ENCODE results near the gene TPP2.

TPP2 gene

DNA sequence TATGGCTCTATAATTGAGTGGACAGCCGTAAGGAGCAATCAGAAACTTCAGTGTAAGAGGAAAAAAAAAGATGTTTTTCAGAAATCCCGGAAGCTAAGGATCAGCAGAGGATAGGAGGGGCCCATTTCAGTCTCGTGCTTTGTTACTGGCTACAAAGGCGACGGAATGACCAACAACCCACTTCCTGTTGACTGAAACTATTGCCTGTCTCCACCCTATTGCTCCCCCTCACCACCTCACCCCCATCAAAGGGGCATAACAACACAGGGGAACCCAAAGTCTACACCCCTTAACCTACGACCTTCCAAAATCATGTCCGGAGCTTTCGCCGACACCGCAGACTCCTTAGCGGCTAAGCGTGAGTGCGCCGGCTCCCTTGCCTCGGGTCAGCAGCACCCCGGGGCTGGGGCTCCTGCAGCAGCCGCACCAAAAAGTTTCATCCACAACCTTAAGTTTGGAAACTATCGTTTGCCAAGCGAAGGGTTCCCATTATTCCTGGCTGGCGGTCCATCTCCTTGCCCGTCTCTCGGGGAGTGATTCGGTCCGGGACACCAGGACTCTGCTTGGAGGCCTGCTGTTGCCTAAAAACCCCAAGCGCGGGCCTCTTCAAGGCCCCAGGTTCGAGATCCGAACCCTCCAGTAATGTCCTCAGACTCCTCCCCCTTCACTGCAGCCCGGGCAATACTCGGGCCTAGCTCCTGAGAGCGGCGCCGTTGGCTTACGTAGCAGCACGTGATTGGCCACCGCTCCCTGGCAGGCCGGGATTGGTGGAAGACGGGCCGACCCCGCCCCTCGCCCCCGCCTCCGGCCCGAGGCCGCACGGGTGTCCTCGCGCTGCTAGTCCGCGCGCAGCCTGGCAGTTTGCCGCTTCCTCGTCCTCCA, at the start of gene TPP2:
Gene TPP2 (plus strand): TSS at position 840 of the 882 bp plus-strand sequence. CDS start 53 bp downstream, outside the sequence.
- peak; percentile 97 to 98 for DNase-seq (ENCODE audit: low read depth in 2 of 2)

DNA sequence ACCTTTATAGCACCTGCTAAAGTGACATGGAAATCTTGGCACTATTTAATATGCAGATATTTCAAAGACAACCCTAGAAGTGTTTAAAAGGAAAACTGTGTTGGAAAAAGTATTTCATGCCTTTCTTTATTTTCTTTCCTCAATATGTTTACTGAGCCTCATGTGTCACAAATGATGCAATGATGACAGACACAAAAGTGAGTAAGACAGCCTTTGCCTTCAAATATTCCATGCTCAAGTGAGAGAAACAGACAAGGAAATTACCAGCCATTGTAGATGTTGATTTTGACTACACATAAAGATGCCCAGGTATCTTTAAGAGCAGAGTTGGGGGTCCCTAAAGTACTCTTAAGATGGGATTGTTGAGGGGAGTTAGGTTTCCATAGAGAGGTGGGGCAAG, 48.0 kb upstream of the TPP2 start:
- DNase-seq (ENCODE audit: low read depth in 2 of 2) = no peak

GRCh38 chr13:102550507-102550906, 46.3 kb upstream of the TPP2 start:
- no peak for DNase-seq (ENCODE audit: low read depth in 2 of 2)

- DNase-seq (ENCODE audit: low read depth in 2 of 2) = peak in 1 of 2 donors; percentile 1
Observed at GRCh38 chr13:102555914-102556553, 40.8 kb upstream of the TPP2 start.

- DNase-seq (ENCODE audit: low read depth in 2 of 2) = no peak
Observed at GRCh38 chr13:102556806-102557205, 40.0 kb upstream of the TPP2 start.

DNA sequence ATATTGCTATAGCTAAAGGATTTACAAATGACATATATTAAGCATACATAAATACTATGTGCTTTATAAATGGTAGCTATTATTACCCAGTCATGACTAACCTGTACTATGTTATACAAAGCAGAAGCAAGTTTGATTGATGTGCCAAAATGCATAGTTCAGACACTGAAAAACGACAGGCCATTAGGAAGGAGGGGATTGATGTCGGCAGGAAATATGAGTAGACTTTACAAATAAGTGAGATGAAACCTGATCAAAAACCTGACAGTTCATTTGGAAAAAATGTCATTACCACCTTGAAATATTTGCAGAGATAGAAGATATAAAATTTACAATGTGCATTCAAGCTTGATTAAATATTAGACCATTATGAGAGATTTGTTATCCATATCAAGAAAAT, 38.8 kb upstream of the TPP2 start:
- no peak for DNase-seq (ENCODE audit: low read depth in 2 of 2)

- DNase-seq (ENCODE audit: low read depth in 2 of 2) = no peak
Observed at GRCh38 chr13:102561933-102562332, 34.9 kb upstream of the TPP2 start.

DNA sequence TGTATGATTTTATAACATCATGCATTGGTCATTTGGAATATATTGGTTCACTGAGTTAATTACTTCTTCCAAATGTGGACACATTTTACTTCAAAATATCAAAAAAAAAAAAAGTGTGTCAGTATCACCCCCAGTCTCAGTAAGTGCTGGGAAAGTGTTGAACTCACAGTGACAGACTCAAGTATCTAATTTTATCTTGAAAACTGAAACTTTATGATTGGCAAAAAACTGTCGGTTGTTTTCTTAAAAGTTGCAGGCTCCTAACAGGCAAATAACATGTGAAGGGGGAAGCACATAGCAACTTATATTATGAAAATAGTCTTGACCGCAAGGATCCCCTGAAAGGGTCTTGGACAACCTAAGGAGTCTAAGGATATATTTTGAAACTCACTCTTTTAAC, 33.5 kb upstream of the TPP2 start:
- no peak for DNase-seq (ENCODE audit: low read depth in 2 of 2)

- DNase-seq (ENCODE audit: low read depth in 2 of 2) = no peak
Observed at GRCh38 chr13:102564564-102564963, 32.2 kb upstream of the TPP2 start.

GRCh38 chr13:102566513-102566912, 30.3 kb upstream of the TPP2 start:
- DNase-seq (ENCODE audit: low read depth in 2 of 2) = no peak

GRCh38 chr13:102567857-102568256, 28.9 kb upstream of the TPP2 start:
- DNase-seq (ENCODE audit: low read depth in 2 of 2) = no peak

- DNase-seq (ENCODE audit: low read depth in 2 of 2) = no peak
Observed at GRCh38 chr13:102569488-102569887, 27.3 kb upstream of the TPP2 start.

DNA sequence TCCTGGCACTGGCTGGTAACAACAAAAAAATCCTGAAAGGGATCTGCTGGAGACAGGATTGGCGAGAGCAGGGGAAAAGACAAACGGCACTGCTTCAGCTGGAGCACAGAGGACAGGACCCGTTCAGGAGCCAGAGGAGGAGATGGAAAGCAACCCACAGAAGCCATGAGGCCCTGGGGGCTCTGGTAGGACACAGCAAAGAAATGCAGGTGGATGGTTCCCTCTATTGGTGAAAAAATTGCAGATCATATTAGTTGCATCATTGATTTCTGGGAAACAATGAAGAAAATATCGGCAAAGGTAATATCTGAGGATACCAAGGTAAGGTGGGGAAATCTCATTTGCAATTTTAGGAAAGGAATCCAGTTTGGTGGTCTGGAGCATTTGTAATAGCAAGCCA, 25.7 kb upstream of the TPP2 start:
- no peak for DNase-seq (ENCODE audit: low read depth in 2 of 2)

DNA sequence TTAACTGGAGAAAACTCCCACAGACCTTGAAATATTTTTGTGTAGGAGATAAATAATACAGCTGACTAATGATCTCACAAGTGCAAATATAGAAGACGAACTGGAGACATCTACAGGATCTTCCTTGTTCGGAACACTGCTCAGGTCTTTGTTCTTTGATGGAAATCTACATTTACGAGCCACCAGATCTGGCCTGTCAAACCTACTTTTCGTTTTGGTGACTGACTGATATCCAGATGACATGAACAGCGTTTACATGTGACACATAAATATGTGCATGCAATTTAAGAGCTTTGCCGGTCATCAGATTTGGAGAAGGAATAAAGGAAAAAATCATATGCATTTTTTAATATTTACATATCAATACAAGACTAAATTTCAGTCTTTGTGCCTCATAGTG, 24.5 kb upstream of the TPP2 start:
- DNase-seq (ENCODE audit: low read depth in 2 of 2) = no peak

GRCh38 chr13:102580552-102581169, 16.1 kb upstream of the TPP2 start:
- peak in 1 of 2 donors; percentile 16 for DNase-seq (ENCODE audit: low read depth in 2 of 2)

GRCh38 chr13:102582256-102582655, 14.5 kb upstream of the TPP2 start:
- DNase-seq (ENCODE audit: low read depth in 2 of 2) = no peak

DNA sequence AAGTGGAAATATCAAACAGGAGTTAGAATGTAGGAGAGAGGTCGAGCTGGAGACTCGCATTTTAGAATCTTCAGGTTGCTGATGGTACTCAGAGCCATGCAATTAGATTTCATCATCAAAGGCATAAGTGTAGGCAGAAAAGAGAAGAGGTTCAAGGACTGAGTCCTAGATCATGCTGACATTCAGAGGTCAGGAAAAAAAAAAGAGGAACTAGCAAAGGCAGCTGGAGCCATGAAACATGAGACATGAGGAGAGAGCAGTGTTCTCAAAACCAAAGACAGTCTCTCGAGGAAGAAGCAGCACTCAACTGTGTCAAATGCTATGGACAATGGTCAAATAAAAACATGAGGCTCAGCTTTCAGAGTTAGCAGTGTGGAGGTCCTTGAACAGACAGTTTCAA, 12.4 kb upstream of the TPP2 start:
- DNase-seq (ENCODE audit: low read depth in 2 of 2) = no peak

GRCh38 chr13:102586615-102587014, 10.2 kb upstream of the TPP2 start:
- no peak for DNase-seq (ENCODE audit: low read depth in 2 of 2)

GRCh38 chr13:102587916-102588315, 8.9 kb upstream of the TPP2 start:
- no peak for DNase-seq (ENCODE audit: low read depth in 2 of 2)

DNA sequence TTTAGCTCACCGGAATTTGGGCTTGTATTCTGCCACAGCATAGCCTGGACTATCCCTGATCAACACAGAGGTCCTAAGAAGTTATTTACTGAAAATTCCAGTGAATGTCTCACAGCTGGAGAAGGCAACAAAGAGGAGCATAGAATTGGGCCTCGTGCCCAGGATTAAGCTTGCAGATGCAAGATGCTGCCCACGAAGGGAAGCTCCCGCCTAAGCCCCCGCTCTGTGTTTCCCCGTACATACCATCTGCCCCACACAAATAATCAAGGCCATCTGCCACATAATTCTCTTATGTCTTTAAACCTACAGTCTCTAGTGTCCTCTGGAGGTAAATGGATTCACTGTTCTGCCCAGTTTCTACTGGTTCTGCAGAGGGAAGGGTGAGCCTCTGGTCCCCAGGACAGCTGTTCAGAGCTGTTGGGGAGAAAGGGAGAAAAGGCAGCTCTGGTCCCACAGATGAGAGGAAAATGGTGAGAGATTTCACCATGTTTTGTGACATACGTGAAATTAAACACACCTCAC, 7.4 kb upstream of the TPP2 start:
- no peak for DNase-seq (ENCODE audit: low read depth in 2 of 2)

- DNase-seq (ENCODE audit: low read depth in 2 of 2) = peak; percentile 67 to 69
Observed at GRCh38 chr13:102591988-102592781, 4.6 kb upstream of the TPP2 start.

GRCh38 chr13:102593466-102593865, 3.3 kb upstream of the TPP2 start:
- DNase-seq (ENCODE audit: low read depth in 2 of 2) = no peak
